ENCODE measurements around the gene THADA.
A peak's percentile ranks its signal among the peaks of the same experiment; 100 is the strongest.
"Not testable (repeated sequence)": the region's sequence is repeated elsewhere in the genome, so short reads cannot be mapped to it uniquely, and the experiment has no call there.

THADA gene

DNA sequence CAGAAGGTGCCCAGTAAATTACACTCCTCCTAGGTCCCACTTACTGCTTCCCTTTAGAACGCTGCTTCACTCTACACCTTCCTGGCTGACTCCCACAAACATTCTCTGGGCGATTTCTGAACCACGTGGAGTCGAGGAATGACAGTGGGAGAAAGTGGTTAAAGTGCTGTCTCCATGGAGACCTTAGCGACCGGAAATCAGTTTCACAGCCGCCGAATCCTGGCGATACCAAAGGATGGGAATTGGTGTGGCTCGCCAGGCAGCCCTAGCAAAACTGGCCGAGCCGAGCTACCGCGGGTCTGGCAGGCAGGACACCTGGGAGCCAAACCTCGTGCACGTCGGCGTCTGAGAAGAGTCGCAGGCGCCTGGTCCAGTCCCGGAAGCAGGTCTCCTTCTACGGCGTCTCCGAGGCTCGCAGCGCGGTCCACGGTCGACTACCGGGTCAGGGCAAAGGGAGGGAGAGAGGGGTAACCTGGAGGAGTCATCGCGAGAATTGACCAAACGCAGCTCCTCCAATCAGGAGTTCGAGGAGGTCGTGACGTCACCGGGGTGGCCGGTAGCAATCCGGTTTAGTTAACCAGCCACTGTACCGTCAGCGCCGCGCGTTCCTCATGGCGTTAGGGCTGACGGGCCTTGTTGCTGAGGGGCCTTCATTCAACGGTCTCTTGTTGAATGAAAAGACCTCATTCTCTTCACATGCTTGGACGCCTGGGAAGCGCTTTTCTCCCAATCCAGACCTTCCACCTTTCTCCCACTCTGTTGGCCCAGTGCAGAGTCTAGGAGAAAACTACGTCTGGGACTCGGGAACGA lies at the start of gene THADA:
Gene THADA (minus strand): TSS at position 436 of the 810 bp plus-strand sequence. CDS start 3,646 bp downstream, outside the sequence.
- peak; percentile 97 for DNase-seq

DNA sequence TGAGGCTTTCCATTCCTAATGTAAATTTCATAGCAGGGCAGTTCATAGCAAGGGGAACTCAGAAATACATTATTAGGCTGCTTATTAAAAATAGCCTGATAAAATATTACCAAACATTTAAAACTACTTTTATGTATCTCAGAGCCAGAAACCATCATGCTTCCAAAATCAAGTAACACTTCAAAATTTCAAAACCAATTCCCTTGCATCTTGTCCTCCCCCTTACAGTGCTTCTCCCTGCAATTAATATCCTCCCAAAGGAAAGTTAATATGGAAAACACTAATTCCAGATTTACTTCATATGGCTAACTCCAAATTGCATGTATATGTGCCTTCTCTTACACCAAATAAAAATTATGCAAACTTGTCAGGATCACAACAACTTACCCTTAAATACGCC lies 47.8 kb upstream of the THADA start:
- DNase-seq, result no peak

DNA sequence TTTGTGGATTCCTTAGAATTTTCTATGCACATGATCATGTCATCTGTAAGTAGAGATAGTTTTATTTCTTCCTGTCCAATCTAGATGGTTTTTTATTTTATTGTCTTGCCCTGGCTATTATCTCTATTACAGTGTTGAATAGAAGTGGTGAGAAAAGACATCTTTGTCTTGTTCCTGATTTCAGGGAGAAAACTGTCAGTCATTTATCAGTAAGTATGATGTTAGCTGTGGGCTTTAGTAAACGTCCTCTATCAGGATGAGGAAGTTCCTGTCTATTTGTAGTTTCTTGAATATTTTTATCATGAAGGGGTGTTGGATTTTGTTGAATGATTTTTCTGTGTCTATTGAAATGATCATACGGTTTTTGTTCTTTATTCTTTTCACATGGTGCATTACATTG lies 46.5 kb upstream of the THADA start:
- no peak for DNase-seq

GRCh38 chr2:43637030-43637803 lies 41.4 kb upstream of the THADA start, which contains the start of gene PLEKHH2:
PLEKHH2 (plus strand) TSS chr2:43637260; CDS start chr2:43644674, 7,414 bp downstream.
- peak; percentile 90 for DNase-seq

DNA sequence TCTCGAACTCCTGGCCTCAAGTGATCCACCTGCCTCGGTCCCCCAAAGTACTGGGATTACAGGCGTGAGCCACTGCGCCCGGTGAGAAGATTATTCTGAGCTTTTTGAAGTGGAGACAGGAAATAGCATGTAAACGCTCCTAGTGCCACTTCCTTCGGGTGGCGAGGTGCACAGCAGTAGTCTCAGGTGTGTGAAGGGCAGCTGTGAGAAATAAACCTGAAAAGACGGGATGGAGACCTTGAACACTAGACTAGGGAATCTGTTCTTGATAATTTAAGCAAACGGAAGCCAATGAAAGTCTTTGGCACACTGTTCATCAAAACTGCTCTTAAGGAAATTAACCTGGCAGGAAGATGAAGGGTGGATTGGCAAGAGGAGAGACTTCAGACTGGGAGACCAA lies 40.8 kb upstream of the THADA start:
- no peak for DNase-seq

DNA sequence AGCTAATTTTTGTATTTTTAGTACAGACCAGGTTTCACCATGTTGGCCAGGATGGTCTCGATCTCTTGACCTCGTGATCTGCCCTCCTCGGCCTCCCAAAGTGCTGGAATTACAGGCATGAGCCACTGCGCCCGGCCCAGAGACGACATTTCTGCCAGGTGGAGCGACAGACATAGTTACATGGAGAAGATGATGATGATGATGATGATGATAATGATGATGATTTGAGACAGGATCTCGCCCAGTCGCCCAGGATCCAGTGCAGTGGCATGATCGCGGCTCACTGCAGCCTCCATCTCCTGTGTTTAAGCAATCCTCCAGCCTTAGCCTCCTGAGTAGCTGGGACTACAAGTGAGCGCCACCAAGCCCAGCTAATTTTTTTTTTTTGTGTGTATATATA lies 40.3 kb upstream of the THADA start:
- DNase-seq, result not testable (repeated sequence)

DNA sequence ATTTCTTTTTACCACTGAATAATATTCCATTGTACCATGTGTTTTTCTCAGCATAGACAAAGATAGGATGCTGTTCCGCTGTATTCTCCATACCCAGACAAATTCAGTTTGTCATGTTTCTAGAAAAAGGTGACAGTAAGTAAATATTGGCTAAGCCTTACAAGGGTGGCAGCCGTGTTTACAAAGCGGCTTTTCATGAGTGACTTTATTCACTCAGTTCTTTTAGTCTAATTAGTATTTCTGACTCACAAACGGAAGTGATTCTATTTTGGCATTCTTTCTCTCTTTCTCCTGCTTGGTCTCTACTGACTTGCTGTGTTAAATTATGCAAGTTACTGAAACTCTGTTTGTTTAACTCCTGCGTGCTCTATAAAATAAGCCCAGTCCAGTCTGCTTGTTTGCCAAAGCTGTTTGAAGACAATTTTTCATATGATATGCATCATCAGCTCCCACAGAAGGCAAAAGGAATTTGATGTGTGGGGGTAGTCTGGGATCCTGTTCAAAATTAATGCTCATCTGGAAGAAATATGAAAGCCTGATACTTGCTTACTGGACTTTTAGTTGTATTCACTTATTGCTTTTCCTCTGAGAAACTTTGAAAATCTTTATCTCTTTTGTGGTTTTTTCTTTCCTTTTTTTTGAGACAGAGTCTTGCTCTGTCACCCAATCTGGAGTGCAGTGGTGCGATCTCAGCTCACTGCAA lies 38.9 kb upstream of the THADA start:
- DNase-seq, result no peak

DNA sequence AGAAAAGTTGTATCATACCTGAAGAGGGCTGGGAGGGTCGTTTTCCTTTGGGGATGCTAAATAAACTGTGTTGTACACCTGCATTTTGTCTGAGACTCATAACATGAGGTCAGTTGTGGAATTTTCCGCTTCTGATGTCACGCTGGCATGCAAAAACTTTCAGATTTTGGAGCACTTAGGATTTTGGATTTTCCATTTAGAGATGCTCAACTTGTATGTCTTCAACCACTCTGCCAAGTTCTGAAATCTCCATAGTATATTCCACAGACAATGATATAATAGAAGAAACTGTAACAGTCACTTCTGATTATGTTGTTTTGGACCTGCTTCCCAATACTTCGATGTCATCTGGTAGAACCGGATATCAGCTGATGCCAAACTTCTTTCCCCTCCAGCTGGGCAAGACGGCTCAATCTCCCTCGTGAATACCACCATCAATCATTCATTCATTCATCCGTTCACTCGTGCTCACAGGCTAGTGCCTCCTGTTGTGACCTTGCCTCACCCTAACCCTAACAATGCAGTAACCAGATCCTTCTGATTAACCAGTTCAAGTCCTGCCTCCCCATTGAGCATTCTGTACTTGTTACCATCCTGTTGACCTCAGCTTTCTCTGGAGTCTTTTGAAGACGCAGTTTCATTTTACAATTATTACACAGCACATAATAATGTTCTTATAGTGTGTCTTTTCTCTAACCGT lies 35.9 kb upstream of the THADA start:
- DNase-seq, result no peak

DNA sequence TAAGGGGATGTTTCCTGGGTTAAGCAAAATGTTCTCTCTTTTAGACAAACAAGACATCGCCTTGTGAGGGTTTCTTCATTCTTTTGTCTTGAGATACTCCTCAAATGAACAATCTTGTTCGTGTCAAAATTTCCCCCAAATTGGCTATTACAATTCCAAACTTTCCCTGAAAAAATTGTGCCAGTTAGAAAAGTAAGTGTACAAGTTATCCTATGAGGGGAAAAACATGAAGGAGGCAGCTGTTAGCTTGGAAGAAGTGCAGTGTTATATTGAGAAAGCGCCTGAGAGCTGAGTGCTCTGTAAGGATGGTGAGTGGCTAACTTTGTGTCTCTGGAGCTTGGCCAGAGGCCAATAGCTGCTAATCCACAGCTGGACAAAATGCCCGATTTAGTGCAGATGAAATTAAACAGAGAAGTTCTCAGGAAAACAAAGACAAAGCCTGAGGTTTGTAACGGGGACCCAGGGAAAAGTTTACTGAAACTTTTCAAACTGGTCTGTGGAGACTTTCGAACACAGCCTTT lies 27.2 kb upstream of the THADA start:
- DNase-seq, result no peak

- no peak for DNase-seq
Measured at GRCh38 chr2:43619511-43619910, 23.7 kb upstream of the THADA start.

GRCh38 chr2:43616967-43617680 lies 21.3 kb upstream of the THADA start:
- no peak for DNase-seq

DNA sequence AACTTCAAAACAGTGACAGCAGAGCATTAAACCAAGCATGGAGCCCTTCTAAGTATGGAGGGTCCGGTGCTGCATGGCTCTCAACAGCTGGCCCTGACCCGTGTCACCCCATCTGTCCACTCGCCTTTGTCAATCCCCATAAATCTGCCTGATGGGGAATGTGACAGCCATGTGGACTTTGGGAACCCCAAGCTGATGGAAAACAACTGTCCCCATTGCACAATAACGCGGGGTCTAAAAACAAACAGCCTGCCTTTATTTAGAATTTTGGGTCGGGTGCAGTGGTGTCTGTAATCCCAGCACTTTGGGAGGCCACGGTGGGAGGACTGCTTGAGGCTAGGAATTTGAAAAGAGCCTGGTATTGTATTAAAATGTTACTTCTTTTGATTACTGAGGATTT lies 17.1 kb upstream of the THADA start:
- no peak for DNase-seq

GRCh38 chr2:43611987-43612894 lies 16.4 kb upstream of the THADA start:
- DNase-seq, result peak; percentile 66

GRCh38 chr2:43610361-43610760 lies 14.5 kb upstream of the THADA start:
- no peak for DNase-seq

DNA sequence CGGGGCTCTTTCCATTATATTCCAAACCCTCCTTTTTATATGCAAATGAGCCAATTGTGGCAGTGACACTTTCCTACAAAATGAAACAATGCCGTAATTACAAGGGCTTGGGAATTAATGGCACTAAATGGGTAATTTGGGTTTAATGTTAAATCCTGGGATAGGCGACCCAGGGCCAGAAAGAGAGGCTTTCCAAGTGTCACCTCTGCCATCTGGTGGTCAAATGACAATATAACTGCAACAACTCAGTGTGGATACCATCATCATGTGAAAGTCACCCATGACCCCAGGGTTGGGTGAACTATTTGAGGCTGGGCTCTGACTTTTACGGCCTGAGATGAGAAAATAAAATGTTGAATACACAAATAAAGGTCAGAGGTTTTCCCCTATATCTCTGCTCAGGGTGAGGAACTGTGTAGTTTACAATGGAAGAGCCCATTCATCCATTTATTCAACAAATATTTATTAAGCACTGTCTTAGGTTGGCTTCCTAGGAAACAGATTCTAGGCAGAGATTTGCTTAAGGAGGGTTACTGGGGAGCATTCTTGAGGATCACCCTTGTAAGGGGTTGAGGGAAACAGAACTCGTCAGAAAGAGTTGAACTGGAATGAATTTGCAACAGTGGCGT lies 13.6 kb upstream of the THADA start:
- no peak for DNase-seq

- no peak for DNase-seq
Measured at GRCh38 chr2:43605851-43606250, 10.0 kb upstream of the THADA start.

DNA sequence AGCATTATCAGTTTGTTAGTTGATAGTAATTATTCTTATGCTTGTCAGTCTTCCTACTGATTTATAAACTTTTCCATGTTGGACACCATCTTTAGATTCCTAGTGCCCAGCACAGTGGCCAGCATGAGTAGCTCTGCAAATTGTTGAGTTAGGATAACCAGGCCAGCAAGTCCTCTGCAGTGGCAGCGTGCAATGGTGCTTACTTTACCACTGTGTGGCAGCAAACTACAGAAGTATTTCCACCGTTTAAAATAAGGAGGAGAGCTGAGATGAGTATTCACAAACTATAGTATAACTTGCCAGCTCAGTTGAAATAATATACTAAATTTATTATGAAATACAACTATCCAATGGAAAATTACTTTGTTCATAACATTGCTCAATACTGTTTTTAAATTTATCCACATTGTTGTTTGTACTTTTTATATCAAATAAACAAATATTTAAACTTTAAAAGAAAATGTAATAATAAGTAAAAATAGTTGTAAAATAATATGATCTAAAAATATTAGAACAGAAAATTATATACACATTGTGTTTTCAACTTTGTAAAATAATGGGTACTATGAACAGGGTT lies 9.3 kb upstream of the THADA start:
- DNase-seq, result no peak

GRCh38 chr2:43604674-43605073 lies 8.8 kb upstream of the THADA start:
- no peak for DNase-seq

GRCh38 chr2:43600596-43600995 lies 4.8 kb upstream of the THADA start:
- not testable (repeated sequence) for DNase-seq

DNA sequence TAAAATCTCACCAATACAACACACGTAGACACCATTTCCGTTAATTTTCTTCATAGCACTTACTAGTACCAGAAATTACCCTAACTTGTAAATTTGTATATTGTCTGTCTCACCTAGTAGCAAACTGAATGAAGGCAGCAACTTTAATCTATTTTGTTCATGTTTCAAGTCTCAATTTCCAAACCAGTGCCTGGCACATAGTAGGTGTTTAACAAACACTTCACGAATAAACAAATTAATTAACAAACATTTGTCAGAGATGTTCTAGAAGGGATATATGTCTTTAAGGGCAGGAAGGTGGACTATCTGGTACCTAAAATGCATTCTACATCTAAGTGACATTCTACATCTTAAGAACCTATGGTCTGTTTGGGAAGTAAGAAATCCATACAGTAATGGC lies 963 bp downstream of the THADA start:
- no peak for DNase-seq

All from activated CD4-positive, CD25-positive, alpha-beta regulatory T cell treated with anti-CD3 and anti-CD28 coated beads, Interleukin-2, amount 50 U/mL, for 72 hours (primary cell).